HG03460 (cell line): ENCODE results near the gene TPCN2.

Experiments used
- ATAC-seq: cut with Tn5 transposase; IDR thresholded peaks from one replicate; pipeline ENCODE4 v1.9.1; 2021; ENCODE audit not compliant: unreplicated experiment

Gene TPCN2

GRCh38 chr11:69057236-69057635, 8.5 kb downstream of the TPCN2 start:
- no peak for ATAC-seq

- no peak for ATAC-seq
Observed at GRCh38 chr11:69057801-69058200, 9.1 kb downstream of the TPCN2 start.

- no peak for ATAC-seq
Observed at GRCh38 chr11:69058511-69059270, 10.0 kb downstream of the TPCN2 start.

- ATAC-seq = no peak
Observed at GRCh38 chr11:69059429-69059828, 10.7 kb downstream of the TPCN2 start.

- no peak for ATAC-seq
Observed at GRCh38 chr11:69059985-69060384, 11.3 kb downstream of the TPCN2 start.

GRCh38 chr11:69060806-69061712, 12.3 kb downstream of the TPCN2 start:
- no peak for ATAC-seq

- no peak for ATAC-seq
Observed at GRCh38 chr11:69061713-69062053, 13.0 kb downstream of the TPCN2 start.

GRCh38 chr11:69062169-69062855, 13.6 kb downstream of the TPCN2 start:
- no peak for ATAC-seq

- no peak for ATAC-seq
Observed at GRCh38 chr11:69062873-69063651, 14.3 kb downstream of the TPCN2 start.

GRCh38 chr11:69063652-69064260, 15.0 kb downstream of the TPCN2 start:
- ATAC-seq = no peak

- no peak for ATAC-seq
Observed at GRCh38 chr11:69064394-69064957, 15.7 kb downstream of the TPCN2 start.

GRCh38 chr11:69065147-69065710, 16.5 kb downstream of the TPCN2 start:
- no peak for ATAC-seq

- ATAC-seq = no peak
Observed at GRCh38 chr11:69066122-69067112, 17.7 kb downstream of the TPCN2 start.

- ATAC-seq = no peak
Observed at GRCh38 chr11:69067200-69067599, 18.5 kb downstream of the TPCN2 start.

GRCh38 chr11:69071086-69071800, 22.5 kb downstream of the TPCN2 start:
- no peak for ATAC-seq

- no peak for ATAC-seq
Observed at GRCh38 chr11:69071956-69072355, 23.2 kb downstream of the TPCN2 start.

- no peak for ATAC-seq
Observed at GRCh38 chr11:69073469-69073868, 24.7 kb downstream of the TPCN2 start.
